Uterus (tissue), 4 donors: ENCODE measurements around the gene CCL19. TPM values are rescaled to one million over a fixed set of nuclear protein-coding genes. Genes with fewer than 3 reads are reported as not detected.

ENCODE experiments used
- DNase-seq, 2 donors: peaks; one replicate each; pipeline ENCODE4 v3.0.0-alpha.2; 2019 to 2020
- H3K27ac ChIP-seq, 2 donors: fragments of 200-600 bp; sonication (generic); 1 replicate in 1 of 2; 2 replicates in 1 of 2; pipeline ENCODE4 v1.5.1; 2016 to 2018
- H3K27me3 ChIP-seq, 2 donors: fragments of 200-600 bp; sonication (generic); one replicate each; pipeline ENCODE4 v1.5.1; 2018 to 2019; ENCODE audit warnings: control low read depth in 1 of 2
- H3K36me3 ChIP-seq, 2 donors: fragments of 200-600 bp; sonication (generic); one replicate each; pipeline ENCODE4 v1.5.1; 2019; ENCODE audit warnings: control low read depth in 1 of 2
- H3K4me1 ChIP-seq, 2 donors: fragments of 200-600 bp; sonication (generic); one replicate each; pipeline ENCODE4 v1.5.1; 2018 to 2019; ENCODE audit warnings: control low read depth in 1 of 2
- H3K4me3 ChIP-seq, 2 donors: fragments of 200-600 bp; sonication (generic); 1 replicate in 1 of 2; 2 replicates in 1 of 2; pipeline ENCODE4 v1.5.1; 2018 to 2019; ENCODE audit warnings: mild to moderate bottlenecking in 1 of 2
- H3K9me3 ChIP-seq, 2 donors: fragments of 200-600 bp; sonication (generic); one replicate each; pipeline ENCODE4 v1.5.1; 2019; ENCODE audit warnings: control low read depth in 1 of 2
- CTCF ChIP-seq, 4 experiments: fragments of 200-600 bp in 2 of 4; fragments of 450-650 bp in 2 of 4; sonication (generic) in 2 of 4; IDR thresholded peaks; one replicate each; pipeline ENCODE4 v1.5.1; 2016 to 2019; ENCODE audit warnings: antibody characterized with exemption in 4 of 4, mild to moderate bottlenecking in 2 of 4, moderate library complexity in 1 of 4
- POLR2A ChIP-seq, 2 donors: fragments of 450-650 bp; IDR thresholded peaks; one replicate each; pipeline ENCODE4 v1.6.1; 2016; ENCODE audit warnings: antibody characterized with exemption in 2 of 2, mild to moderate bottlenecking in 1 of 2, moderate library complexity in 1 of 2
- intact Hi-C: fragments of 100-400 bp; cut with DNase I; formaldehyde crosslinking; loops from one replicate; pipeline ENCODE4 v1.15.1; 2023; ENCODE audit warnings: low total_unique reads
- total RNA-seq, 4 donors: library from RNA; depleted of rRNA in 3 of 4; stranded (reverse); fragments of >200 nt in 3 of 4; gene quantifications; one replicate each; pipeline versions ENCODE4 v1.1.0 to v1.2.4, GENCODE V29; 2014 to 2023
- donor health status: DM: yes; HTN: yes; CAD: no.

CCL19 gene
- total RNA-seq, 4 donors from 2014 or later: 0.55 to 1.3 TPM; not detected in 2

GRCh38 chr9:34688329-34689115 is 2.6 kb downstream of the CCL19 start:
- Histone ChIP-seq H3K4me3 (no peak overlapping the region), H3K27ac (no peak overlapping the region), H3K27me3 (no peaks in the 10 kb centered on the region), H3K9me3 (no peaks in the 10 kb centered on the region), H3K4me1 (peaks cover 0 to 3% of the 10 kb centered on the region in 2 donors), H3K36me3 (no peaks in the 10 kb centered on the region)
- intact Hi-C loops: no loop called here
- DNase-seq: no peak
- no peak for TF ChIP-seq POLR2A (IDR thresholded peaks at IDR 0.05)
- no peak for TF ChIP-seq CTCF (IDR thresholded peaks at IDR 0.05)

GRCh38 chr9:34687276-34688030 is 3.6 kb downstream of the CCL19 start:
- no peak for DNase-seq
- H3K4me3 ChIP-seq: no peak overlapping the region
- no peak for TF ChIP-seq POLR2A (IDR thresholded peaks at IDR 0.05)
- no peak for TF ChIP-seq CTCF (IDR thresholded peaks at IDR 0.05)

GRCh38 chr9:34686732-34687131 is 4.3 kb downstream of the CCL19 start:
- H3K27me3 ChIP-seq: no peaks in the 10 kb centered on the region
- no peak overlapping the region for H3K27ac ChIP-seq
- H3K4me1 ChIP-seq: peaks cover 0 to 3% of the 10 kb centered on the region in 2 donors
- no peaks in the 10 kb centered on the region for H3K36me3 ChIP-seq
- no peak overlapping the region for H3K4me3 ChIP-seq
- intact Hi-C loops: no loop called here
- no peaks in the 10 kb centered on the region for H3K9me3 ChIP-seq
- no peak for DNase-seq
- TF ChIP-seq CTCF (IDR thresholded peaks at IDR 0.05): no peak
- no peak for TF ChIP-seq POLR2A (IDR thresholded peaks at IDR 0.05)

More at GRCh38 chr9:34687276-34688030, 3.6 kb downstream of the CCL19 start:
- H3K27me3 ChIP-seq: no peaks in the 10 kb centered on the region
- no peaks in the 10 kb centered on the region for H3K9me3 ChIP-seq
- no peaks in the 10 kb centered on the region for H3K36me3 ChIP-seq
- no peak overlapping the region for H3K27ac ChIP-seq
- H3K4me1 ChIP-seq: peaks cover 0 to 3% of the 10 kb centered on the region in 2 donors
- intact Hi-C loops: no loop called here

- H3K4me3 ChIP-seq: no peak overlapping the region
- no peaks in the 10 kb centered on the region for H3K9me3 ChIP-seq
- intact Hi-C loops: no loop called here
- H3K4me1 ChIP-seq: peaks cover 0 to 3% of the 10 kb centered on the region in 2 donors
- TF ChIP-seq CTCF (IDR thresholded peaks at IDR 0.05) (no peak), POLR2A (IDR thresholded peaks at IDR 0.05) (no peak)
- DNase-seq: no peak
- H3K27me3 ChIP-seq: no peaks in the 10 kb centered on the region
- no peak overlapping the region for H3K27ac ChIP-seq
- no peaks in the 10 kb centered on the region for H3K36me3 ChIP-seq
Measured at GRCh38 chr9:34686231-34686630, 4.8 kb downstream of the CCL19 start.

GRCh38 chr9:34685591-34685990 is 5.5 kb downstream of the CCL19 start:
- H3K36me3 ChIP-seq: no peaks in the 10 kb centered on the region
- TF ChIP-seq CTCF (IDR thresholded peaks at IDR 0.05): no peak
- no peak for TF ChIP-seq POLR2A (IDR thresholded peaks at IDR 0.05)
- no peak overlapping the region for H3K4me3 ChIP-seq
- no peak overlapping the region for H3K27ac ChIP-seq
- H3K4me1 ChIP-seq: peaks cover 0 to 3% of the 10 kb centered on the region in 2 donors
- intact Hi-C loops: no loop called here
- no peaks in the 10 kb centered on the region for H3K27me3 ChIP-seq
- no peaks in the 10 kb centered on the region for H3K9me3 ChIP-seq
- DNase-seq: no peak
